HG03521 (cell line): ENCODE measurements around the gene TERT.
"Not testable (repeated sequence)": the region's sequence is repeated elsewhere in the genome, so short reads cannot be mapped to it uniquely, and the experiment has no call there.

Source experiments
- ATAC-seq: cut with Tn5 transposase; IDR thresholded peaks from one replicate; pipeline ENCODE4 v1.9.1; 2021; ENCODE audit warnings: mild to moderate bottlenecking, moderate library complexity; ENCODE audit not compliant: unreplicated experiment

Gene TERT

GRCh38 chr5:1298067-1298551 is 3.2 kb upstream of the TERT start:
- no peak for ATAC-seq

- no peak for ATAC-seq
Observed at GRCh38 chr5:1297243-1297642, 2.4 kb upstream of the TERT start.

GRCh38 chr5:1295650-1296037 is 776 bp upstream of the TERT start:
- ATAC-seq, result no peak

GRCh38 chr5:1294206-1294834 is 548 bp downstream of the TERT start:
- ATAC-seq, result no peak

- ATAC-seq, result no peak
Observed at GRCh38 chr5:1293416-1294205, 1.3 kb downstream of the TERT start.

- ATAC-seq, result no peak
Observed at GRCh38 chr5:1292846-1293415, 1.9 kb downstream of the TERT start.

GRCh38 chr5:1292139-1292538 is 2.7 kb downstream of the TERT start:
- no peak for ATAC-seq

GRCh38 chr5:1291611-1292080 is 3.2 kb downstream of the TERT start:
- ATAC-seq, result no peak

GRCh38 chr5:1290956-1291355 is 3.9 kb downstream of the TERT start:
- ATAC-seq, result not testable (repeated sequence)

GRCh38 chr5:1289559-1289958 is 5.3 kb downstream of the TERT start:
- ATAC-seq, result not testable (repeated sequence)

- ATAC-seq, result no peak
Observed at GRCh38 chr5:1288439-1289335, 6.2 kb downstream of the TERT start.

- no peak for ATAC-seq
Observed at GRCh38 chr5:1285883-1286291, 9.0 kb downstream of the TERT start.

- ATAC-seq, result no peak
Observed at GRCh38 chr5:1285141-1285540, 9.7 kb downstream of the TERT start.

- not testable (repeated sequence) for ATAC-seq
Observed at GRCh38 chr5:1284336-1284970, 10.4 kb downstream of the TERT start.

- not testable (repeated sequence) for ATAC-seq
Observed at GRCh38 chr5:1283729-1284041, 11.2 kb downstream of the TERT start.

- ATAC-seq, result not testable (repeated sequence)
Observed at GRCh38 chr5:1282993-1283728, 11.7 kb downstream of the TERT start.

- ATAC-seq, result no peak
Observed at GRCh38 chr5:1282131-1282992, 12.5 kb downstream of the TERT start.

- no peak for ATAC-seq
Observed at GRCh38 chr5:1281038-1281882, 13.6 kb downstream of the TERT start.
